Activated CD8-positive, alpha-beta memory T cell treated with anti-CD3 and anti-CD28 coated beads for 48 hours (primary cell): ENCODE measurements around the gene TBC1D3I.
"Not testable (repeated sequence)": the region's sequence is repeated elsewhere in the genome, so short reads cannot be mapped to it uniquely, and the experiment has no call there.

Experiments used
- DNase-seq, 3 experiments: peaks; one replicate each; pipeline ENCODE4 v3.0.0-alpha.2; 2020; ENCODE audit warnings: low read depth in 2 of 3, low spot score in 2 of 3

TBC1D3I gene

DNA sequence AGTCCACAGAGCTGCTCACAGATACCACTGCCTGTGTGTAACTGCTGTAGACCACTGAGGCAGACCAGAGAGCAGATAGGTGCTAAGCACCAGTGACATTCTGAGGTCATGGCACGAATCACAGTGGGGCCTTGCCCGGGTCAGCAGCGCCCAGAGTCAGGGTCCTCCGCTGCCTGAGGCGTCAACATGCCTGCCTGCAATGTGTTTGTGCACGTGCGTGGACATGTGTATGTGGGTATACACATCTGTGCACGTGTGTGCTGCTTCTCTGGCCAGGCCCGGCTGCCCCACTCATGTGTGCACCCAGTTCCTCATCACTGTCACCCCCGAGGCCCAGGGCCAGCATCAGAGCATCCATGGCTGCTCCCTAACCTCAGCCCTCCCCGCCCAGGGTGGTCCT is at the start of gene TBC1D3I:
Gene TBC1D3I (minus strand): TSS at position 101 of the 400 bp plus-strand sequence. CDS start 1,585 bp downstream, outside the sequence.
- not testable (repeated sequence) for DNase-seq

DNA sequence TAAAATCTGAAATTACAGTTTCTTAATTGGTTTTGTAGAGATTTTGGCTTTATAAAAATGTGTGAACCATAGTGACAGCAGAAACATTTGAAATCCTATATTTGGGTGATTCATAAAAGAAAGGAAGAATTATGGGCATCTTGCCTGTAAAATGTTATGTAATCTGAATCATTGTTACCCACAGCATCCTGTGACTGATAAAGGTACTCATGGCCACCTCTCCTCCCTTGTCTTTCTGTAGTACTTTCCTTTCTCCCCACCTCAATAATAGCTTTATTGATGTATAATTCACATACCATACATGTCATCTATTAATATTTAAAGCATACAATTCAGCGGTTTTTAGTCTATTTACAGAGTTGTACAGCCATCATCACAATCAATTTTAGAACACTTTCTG is 30.8 kb upstream of the TBC1D3I start:
- not testable (repeated sequence) for DNase-seq

DNA sequence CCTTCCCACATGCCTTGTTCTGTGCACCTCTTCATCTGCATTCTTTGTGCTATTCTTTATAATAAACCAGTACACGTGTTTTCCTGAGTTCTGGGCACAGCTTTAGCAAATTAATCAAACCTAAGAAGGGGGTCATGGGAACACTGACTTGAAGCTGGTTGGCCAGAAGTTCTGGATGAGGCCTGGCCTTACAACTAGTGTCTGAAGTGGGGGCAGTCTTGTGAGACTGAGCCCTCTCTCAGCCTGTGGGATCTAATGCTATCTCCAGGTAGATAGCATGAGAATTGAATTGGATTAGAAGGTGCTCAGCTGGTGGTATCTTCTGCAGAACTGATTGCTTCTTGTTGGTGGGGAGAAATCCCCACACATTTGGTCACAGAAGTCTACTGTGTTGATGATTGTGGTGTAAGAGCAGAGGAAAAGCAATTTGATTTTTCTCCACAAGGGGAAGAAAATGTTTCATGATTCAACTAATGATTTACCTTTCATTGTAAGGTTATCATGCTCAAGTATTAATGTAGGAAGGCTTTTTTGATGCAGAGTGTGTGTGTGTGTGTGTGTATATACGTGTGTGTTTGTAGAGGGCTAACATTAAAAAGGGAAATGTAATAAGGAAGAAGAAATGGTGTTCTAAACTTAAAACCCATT is 25.7 kb upstream of the TBC1D3I start:
- not testable (repeated sequence) for DNase-seq

DNA sequence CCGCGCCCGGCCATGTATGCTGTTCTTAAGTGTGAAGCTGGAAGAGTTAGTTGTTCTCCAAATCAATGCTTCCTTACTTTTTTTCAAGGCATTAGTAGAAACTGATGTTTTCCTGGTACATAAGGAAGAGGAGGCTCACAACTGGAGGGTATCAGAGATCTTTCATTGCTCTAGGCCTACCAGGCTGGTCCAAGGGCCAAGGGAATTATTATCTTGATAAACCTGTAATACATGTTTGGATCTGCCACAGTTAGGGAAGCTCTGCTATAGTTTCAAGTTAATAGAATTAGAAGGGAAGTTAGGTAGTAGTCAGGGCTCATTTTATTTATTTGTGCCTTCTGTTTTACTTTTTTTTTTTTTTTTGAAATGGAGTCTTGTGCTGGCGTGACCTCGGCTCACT is 19.8 kb upstream of the TBC1D3I start:
- not testable (repeated sequence) for DNase-seq

DNA sequence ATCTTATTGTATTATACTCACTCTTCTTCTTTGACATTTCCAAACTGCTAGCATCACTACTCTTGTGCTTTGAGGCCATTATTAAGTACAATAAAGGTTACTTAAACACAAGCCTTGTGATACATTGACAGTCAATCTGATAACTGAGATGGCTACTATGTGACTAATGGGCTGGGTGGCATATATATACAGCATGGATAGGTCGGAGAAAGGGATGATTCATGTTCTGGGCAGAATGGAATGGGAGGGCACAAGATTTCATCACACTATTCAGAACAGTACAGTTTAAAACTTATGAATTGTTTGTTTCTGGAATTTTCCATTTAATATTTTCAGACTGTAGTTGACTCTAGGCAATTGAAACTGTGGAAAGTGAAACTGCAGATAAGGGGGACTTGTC is 18.9 kb upstream of the TBC1D3I start:
- DNase-seq, result not testable (repeated sequence)

DNA sequence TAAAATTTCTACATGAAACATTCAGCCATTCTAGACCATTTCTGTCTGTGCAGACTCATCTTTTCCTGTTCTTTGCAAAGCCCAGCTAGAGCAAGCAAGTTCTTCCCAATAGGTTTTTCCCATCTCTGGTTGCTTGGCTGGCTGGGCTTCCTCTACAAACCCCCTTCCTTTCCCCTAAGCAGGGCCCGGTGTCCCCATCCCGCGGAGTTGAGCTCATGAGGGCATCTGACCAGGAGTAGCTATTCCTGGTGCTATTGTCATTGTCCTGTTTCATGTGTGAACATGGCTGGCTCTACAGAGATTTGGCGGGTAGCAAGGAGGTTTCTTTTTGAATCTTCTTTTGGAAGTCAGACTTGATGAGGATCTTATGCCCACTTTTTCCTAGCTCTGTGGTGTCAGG is 22.3 kb downstream of the TBC1D3I start:
- not testable (repeated sequence) for DNase-seq

DNA sequence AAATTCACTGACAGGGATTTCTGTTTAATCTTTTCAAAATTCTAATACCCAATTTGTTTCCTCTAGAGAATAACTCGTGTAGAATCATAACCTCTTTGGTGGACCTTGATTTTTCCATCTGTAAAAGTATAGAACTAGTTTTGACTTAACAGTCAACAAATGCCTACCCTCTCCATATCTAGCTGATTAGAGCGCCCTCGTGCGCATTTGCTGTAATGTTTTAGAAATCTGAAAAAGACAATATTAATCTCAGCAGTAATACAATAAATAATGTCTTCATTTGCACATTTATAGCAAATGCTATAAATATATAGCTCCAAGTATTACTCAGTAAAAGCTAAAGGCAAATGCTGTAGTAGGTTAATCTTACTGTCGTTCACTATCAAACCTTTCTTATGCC is 34.7 kb downstream of the TBC1D3I start:
- not testable (repeated sequence) for DNase-seq

DNA sequence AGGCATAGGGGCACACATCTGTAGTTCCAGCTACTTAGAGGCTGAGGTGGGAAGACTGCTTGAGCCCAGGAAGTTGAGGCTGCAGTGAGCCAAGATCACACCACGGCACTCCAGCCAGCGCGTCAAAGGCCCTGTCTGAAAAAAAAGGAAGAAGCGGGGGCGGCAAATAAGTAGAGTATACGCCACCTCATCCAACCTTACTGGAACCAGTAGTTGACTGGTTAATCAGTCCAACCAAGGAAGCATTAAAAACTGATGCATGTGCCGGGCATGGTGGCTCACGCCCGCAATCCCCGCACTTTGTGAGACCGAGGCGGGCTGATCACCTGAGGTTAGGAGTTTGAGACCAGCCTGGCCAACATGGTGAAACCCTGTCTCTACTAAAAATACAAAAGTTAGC is 41.4 kb downstream of the TBC1D3I start:
- not testable (repeated sequence) for DNase-seq

DNA sequence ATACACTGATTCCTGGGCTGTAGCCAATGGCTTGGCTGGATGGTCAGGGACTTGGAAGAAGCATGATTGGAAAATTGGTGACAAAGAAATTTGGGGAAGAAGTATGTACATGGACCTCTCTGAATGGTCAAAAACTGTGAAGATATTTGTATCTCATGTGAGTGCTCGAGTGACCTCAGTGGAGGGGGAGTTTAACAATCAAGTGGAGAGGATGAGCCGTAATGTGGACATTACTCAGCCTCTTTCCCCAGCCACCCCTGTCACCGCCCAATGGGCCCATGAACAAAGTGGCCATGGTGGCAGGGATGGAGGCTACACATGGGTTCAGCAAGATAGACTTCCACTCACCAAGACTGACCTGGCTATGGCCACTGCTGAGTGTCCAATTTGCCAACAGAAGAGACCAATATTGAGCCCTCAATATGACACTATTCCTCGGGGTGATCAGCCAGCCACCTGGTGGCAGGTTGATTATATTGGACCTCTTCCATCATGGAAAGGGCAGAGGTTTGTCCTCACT is 42.7 kb downstream of the TBC1D3I start:
- DNase-seq, result not testable (repeated sequence)

DNA sequence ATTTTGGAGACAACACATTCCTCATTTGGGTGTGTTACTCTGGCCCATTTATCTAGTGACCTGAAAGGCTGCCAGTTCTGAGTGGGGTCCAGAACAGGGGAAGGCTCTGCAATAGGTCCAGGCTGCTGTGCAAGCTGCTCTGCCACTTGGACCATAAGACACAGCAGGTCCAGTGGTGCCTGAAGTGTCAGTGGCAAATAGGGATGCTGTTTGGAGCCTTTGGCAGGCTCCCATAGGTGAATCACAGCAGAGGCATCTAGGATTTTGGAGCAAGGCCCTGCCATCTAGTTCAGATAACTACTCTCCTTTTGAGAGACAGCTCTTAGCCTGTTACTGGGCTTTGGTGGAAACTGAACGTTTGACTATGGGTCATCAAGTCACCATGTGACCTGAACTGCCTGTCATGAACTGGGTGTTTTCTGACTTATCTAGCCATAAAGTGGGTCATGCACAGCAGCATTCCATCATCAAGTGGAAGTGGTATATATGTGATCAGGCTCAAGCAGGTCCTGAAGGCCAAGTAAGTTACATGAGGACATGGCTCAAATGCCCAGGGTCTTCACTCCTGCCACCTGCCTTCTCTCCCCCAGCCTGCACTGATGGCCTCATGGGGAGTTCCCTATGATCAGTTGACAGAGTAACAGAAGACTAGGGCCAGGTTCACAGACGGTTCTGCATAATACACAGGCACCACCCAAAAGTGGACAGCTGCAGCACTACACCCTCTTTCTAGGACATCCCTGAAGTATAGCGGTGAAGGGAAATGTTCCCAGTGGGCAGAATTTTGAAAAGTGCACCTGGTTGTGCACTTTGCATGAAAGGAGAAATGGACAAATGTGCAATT is 43.4 kb downstream of the TBC1D3I start:
- DNase-seq, result not testable (repeated sequence)

DNA sequence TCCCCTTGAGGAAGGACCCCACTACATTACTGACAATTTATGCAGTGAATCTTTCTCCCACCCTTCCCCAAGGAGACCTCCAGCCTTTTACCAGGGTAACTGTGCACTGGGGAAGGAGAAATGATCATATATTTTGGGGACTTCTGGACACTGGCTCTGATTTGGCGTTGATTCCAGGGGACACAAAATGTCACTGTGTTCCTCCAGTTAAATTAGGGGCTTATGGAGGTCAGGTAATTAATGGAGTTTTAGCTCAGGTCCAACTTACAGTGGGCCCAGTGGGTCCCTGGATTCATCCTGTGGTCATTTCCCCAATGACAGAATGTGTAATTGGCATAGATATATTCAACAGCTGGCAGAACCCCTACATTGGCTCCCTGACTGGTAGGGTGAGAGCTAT is 44.8 kb downstream of the TBC1D3I start:
- not testable (repeated sequence) for DNase-seq

DNA sequence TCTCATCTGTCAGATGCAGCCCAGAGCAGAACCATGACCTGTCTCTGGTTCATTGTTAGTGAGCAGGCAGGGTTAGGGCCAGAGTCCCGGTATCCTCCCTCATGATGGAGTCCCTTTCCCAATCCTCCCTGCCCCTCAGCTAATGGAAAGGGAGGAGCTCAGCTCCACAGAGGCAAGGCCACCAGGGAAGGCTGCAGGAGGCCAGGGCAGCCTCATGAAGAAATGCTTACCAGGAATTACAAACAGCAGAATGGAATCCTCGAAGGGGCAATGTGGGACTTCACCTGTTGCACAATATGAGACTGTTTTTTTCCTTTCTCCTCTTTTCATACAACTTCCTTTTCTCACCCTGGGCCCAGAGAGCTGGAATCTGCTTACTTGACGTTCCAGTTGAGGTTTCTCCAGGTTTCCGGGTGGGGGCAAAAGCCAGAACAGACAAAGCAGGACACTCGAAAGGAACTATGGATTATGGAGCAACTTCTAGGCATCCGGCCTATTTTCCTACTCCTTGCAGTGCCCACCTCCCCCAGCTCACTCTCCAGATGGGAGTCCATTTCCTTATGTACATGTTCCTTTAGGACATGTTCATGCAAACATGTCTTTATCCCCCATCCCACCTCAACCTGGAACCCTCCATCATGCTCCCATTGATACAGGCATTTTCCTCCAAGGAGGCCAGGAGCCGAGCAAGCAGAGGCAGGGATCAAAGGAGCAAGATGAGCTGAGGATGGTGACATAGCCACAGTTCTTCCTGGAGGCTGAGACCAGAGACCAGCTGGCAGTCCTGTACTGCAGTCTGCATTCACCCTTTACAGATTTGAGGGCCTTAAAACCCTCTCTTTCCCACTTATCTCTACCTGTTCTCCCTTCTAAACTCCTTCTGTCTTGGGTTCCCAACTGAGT is 48.7 kb downstream of the TBC1D3I start:
- not testable (repeated sequence) for DNase-seq

DNA sequence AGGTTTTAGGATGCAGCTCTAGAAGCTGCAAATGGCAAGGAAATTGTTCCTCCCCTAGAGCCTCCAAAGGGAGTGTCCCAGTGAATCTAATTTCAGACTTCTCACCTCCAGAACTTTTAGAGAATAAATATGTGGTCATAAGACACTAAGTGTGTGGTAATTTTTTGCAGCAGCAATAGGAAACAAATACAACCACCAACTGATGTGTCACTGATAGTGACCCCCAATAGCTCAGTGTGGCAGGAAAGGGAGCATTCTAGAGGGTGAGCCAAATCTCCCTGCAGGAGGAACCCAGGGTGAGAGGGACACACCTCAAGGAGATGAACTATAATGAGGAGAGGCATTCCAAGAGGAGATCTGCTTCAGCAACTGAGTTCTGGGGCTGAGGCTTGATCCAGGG is 49.5 kb downstream of the TBC1D3I start:
- DNase-seq, result no peak

DNA sequence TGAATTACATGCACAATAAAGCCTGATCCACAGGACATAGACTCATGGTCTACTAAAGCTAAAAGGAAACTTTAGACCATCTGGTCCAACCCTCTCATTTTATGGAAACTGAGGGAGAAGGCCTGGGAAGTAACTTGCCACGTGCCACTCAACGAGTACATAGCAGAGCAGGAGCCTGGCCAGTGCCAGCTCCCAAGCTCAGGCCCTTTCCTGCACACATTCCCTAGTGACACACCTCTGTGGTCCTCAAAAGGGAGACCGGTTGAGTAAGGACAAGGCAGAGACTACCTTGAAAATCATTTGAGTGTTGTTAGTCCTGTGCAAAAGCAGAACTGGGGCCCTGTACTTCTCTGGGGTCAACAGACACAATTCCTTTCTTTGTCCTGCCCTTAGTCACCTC is 50.7 kb downstream of the TBC1D3I start:
- no peak for DNase-seq

DNA sequence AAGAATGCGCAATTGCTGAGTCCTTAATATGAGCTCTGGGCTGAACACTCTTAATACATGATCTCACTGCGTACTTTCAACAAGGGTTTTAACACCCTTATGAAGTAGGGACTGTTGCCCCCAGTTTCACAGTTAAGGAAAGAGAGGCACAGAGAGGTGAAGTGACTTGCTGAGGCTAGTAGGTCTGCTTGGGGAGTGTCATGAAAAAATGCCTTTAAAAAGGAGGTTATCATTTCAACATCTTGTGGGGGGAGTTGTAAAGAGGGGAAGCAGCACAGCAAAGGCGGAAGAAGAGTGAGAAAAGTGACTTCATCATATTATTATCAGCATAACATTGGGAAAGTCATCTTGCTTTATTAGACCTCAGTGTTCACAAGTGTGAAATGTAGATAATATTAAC is 51.4 kb downstream of the TBC1D3I start:
- DNase-seq, result no peak

DNA sequence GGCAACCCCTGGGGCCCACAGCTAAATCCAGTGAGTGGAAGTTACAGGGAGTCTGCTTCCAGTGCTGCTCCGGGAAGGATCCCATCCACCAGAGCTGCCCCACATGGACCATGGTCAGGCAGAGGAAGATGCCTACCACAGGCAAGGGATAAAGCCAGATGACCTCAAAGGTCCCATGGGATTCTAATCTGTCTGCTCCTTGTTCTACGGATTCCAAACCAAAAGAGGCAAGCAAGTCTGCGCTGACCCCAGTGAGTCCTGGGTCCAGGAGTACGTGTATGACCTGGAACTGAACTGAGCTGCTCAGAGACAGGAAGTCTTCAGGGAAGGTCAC is 52.1 kb downstream of the TBC1D3I start:
- no peak for DNase-seq

DNA sequence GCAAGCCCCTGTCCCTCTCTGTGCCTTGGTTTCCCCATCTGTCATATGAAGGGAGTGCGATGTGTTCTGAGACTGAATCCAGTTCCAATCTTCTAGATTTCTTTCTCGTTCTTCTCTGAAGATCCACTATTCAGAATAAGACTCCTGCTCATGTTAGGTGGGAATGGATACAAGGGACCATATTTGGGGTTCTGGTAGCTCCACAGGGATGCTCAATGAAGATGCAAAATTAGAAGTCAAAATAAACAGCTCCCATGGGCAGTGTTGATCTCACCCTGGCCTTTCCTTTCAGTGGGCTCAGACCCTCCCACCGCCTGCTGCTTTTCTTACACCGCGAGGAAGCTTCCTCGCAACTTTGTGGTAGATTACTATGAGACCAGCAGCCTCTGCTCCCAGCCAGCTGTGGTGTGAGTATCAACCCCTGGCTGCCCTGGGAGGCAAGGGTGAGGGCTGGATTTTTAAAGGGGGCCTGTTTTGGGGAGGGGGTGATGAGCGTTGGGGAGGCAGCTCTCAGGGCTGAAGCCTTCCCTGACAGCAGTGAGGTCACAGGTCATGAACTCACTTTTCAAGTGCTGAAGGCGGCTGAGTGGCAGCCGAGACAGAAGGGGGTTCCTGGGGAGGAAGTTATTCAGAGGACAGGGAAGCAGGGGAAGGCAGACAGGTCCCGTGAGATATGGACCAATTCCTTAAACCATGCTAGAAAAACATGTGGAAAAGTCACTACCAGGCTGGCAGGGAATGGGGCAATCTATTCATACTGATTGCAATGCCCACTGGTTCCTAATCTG is 52.7 kb downstream of the TBC1D3I start:
- not testable (repeated sequence) for DNase-seq

DNA sequence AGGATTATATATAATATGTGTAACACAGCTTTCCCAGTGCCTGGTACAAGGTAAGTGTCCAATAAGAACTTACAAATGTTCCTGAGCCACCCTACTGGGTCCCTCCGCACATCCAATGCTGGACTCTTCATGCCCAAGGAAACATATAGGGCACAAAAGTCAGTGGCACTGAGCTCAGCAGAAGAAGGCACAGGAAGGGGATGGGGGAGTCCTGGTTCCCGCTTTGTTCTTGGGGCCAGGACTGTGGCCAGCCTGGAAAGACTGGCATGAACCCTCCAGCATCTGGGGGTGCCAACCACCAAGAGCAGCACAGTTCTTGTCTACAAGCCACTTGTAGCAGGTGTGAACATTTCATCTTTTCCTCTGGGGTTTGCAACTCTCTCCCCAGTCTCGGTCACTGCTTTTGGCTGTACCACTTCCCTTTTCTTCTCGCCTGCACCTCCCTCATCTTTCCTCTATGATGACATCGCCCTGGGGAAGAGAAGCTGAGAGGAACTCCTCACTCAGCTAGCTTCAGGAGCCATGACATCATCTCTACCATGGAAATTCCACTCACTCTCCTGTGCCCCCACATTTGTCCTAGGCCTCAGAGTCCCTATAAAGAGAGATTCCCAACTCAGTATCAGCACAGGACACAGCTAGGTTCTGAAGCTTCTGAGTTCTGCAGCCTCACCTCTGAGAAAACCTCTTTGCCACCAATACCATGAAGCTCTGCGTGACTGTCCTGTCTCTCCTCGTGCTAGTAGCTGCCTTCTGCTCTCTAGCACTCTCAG is 53.7 kb downstream of the TBC1D3I start, which contains the start of gene CCL4L2:
Gene CCL4L2 (plus strand): TSS at position 625 of the 773 bp plus-strand sequence.
- DNase-seq, result not testable (repeated sequence)

DNA sequence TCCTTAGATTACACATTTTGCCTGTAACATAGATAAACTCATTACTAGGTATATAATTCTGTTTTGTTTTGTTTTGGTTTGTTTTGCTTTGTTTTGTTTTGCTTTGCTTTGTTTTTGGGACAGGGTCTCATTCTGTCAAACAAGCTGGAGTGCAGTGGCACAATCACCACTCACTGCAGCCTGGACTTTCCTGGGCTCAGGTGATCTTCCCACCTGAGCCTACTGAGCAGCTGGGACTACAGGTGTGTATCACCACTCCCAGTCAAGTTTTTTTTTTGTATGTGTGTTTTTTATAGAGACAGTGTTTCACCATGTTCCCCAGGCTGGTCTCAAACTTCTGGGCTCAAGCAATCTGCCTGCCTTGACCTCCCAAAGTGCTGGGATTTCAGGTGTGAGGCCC is 54.8 kb downstream of the TBC1D3I start:
- no peak for DNase-seq

DNA sequence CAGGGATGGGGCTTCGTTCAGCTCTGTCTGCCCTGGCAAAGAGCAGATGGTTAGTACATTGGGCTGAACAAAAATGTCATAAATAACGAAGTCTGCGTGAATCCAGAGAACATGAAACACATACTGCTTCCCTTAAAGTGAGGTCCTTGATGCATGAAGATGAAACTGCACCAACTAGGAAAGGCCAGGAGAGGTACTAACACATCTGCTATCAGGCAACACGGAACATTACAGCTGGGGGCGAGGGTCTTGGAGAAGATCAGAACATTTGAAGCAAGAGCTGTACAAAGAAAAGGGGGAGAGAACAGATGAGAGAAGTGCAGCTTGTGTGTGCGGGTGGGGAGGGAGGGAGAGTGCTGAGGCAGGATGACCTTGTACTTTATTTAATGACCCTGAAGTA is 57.0 kb downstream of the TBC1D3I start:
- not testable (repeated sequence) for DNase-seq
